ENCODE measurements around the gene TNRC6C.
"Not testable (repeated sequence)": the region's sequence is repeated elsewhere in the genome, so short reads cannot be mapped to it uniquely, and the experiment has no call there.

Gene TNRC6C

GRCh38 chr17:78057113-78057740 lies 98.7 kb downstream of the TNRC6C start:
- TF ChIP-seq, protein P1, sequence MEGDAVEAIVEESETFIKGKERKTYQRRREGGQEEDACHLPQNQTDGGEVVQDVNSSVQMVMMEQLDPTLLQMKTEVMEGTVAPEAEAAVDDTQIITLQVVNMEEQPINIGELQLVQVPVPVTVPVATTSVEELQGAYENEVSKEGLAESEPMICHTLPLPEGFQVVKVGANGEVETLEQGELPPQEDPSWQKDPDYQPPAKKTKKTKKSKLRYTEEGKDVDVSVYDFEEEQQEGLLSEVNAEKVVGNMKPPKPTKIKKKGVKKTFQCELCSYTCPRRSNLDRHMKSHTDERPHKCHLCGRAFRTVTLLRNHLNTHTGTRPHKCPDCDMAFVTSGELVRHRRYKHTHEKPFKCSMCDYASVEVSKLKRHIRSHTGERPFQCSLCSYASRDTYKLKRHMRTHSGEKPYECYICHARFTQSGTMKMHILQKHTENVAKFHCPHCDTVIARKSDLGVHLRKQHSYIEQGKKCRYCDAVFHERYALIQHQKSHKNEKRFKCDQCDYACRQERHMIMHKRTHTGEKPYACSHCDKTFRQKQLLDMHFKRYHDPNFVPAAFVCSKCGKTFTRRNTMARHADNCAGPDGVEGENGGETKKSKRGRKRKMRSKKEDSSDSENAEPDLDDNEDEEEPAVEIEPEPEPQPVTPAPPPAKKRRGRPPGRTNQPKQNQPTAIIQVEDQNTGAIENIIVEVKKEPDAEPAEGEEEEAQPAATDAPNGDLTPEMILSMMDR (IDR thresholded peaks at IDR 0.05; ENCODE audit: low read depth, low read length) = no peak
- TF ChIP-seq, protein P2, sequence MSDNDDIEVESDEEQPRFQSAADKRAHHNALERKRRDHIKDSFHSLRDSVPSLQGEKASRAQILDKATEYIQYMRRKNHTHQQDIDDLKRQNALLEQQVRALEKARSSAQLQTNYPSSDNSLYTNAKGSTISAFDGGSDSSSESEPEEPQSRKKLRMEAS (IDR thresholded peaks at IDR 0.05; ENCODE audit: low read depth, low read length) = no peak
- TF ChIP-seq POLR2A (IDR thresholded peaks at IDR 0.05; ENCODE audit: extremely low read depth, insufficient read length) = no peak
- no peak for TF ChIP-seq MYC (IDR thresholded peaks at IDR 0.05; ENCODE audit: low read depth, low read length)
- H3K4me3 ChIP-seq (ENCODE audit: low read depth, low read length) = no peak overlapping the region
- DNase-seq (ENCODE audit: low read depth) = no peak

DNA sequence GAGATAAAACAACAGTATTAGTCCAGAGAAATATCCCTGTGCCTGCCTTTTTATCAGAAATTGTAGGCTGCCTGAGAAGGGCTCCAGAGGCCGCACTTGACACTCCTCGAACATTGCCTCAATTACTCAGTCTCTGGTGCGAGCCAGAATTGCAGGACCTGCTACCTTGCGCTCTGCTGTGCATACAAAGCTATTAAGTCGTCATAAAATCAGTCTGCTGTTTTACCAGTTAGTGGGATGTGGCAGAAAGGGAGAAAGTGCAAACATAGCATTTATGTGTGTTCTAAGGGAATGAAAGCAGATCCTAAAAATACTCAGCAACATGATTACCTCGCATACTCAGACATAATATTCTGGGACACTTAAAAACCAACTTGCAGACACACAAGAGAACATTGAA lies 99.5 kb downstream of the TNRC6C start:
- H3K4me3 ChIP-seq (ENCODE audit: low read depth, low read length) = no peak overlapping the region
- TF ChIP-seq, protein P2 (IDR thresholded peaks at IDR 0.05; ENCODE audit: low read depth, low read length) = no peak
- no peak for TF ChIP-seq MYC (IDR thresholded peaks at IDR 0.05; ENCODE audit: low read depth, low read length)
- TF ChIP-seq, protein P1 (IDR thresholded peaks at IDR 0.05; ENCODE audit: low read depth, low read length) = no peak
- TF ChIP-seq POLR2A (IDR thresholded peaks at IDR 0.05; ENCODE audit: extremely low read depth, insufficient read length) = no peak
- DNase-seq (ENCODE audit: low read depth) = no peak

GRCh38 chr17:78058581-78058980 lies 100.1 kb downstream of the TNRC6C start:
- DNase-seq (ENCODE audit: low read depth) = no peak
- TF ChIP-seq, protein P1 (IDR thresholded peaks at IDR 0.05; ENCODE audit: low read depth, low read length) = no peak
- no peak for TF ChIP-seq POLR2A (IDR thresholded peaks at IDR 0.05; ENCODE audit: extremely low read depth, insufficient read length)
- no peak overlapping the region for H3K4me3 ChIP-seq (ENCODE audit: low read depth, low read length)

DNA sequence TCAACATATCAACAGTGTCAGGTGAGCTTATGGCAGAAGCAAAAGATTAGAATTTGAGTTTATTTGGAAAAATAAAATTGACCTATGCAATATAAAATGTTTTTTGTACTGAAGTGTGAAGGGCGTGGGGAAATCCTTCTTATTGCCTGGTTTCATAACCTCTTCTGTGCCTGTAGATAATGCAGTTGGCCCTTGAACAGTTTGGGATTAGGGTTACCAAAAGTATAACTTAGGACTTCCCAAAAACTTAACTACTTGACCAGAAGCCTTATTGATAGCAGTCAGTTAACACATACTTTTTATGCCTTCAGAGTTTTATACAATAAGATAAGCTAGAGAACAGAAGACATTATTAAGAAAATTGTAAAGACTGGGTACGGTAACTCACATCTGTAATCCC lies 104.1 kb downstream of the TNRC6C start:
- DNase-seq (ENCODE audit: low read depth) = no peak
- TF ChIP-seq POLR2A (IDR thresholded peaks at IDR 0.05; ENCODE audit: extremely low read depth, insufficient read length) = no peak
- TF ChIP-seq, protein P1 (IDR thresholded peaks at IDR 0.05; ENCODE audit: low read depth, low read length) = no peak

GRCh38 chr17:78063489-78063888 lies 105.0 kb downstream of the TNRC6C start:
- H3K4me3 ChIP-seq (ENCODE audit: low read depth, low read length) = no peak overlapping the region
- TF ChIP-seq POLR2A (IDR thresholded peaks at IDR 0.05; ENCODE audit: extremely low read depth, insufficient read length) (no peak), MYC (IDR thresholded peaks at IDR 0.05; ENCODE audit: low read depth, low read length) (no peak)
- TF ChIP-seq, protein P2 (IDR thresholded peaks at IDR 0.05; ENCODE audit: low read depth, low read length) = no peak
- no peak for DNase-seq (ENCODE audit: low read depth)

More for the DNA sequence above, 104.1 kb downstream of the TNRC6C start:
- H3K4me3 ChIP-seq (ENCODE audit: low read depth, low read length) = no peak overlapping the region

DNA sequence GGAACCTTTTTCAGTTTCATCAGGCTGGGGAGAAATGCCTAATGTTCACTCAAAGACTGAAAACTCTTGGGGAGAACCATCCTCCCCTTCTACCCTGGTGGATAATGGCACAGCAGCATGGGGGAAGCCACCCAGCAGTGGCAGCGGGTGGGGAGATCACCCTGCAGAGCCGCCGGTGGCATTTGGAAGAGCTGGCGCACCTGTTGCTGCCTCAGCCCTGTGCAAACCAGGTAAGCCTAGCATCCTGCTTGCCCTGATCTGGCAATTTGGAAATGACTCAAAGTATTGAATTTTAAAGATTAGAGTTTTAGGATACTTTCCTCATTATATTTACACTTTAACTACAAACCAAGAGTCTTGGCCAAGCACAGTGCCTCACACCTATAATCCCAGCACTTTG lies 106.2 kb downstream of the TNRC6C start:
- no peak for DNase-seq (ENCODE audit: low read depth)
- no peak for TF ChIP-seq MYC (IDR thresholded peaks at IDR 0.05; ENCODE audit: low read depth, low read length)
- TF ChIP-seq, protein P1 (IDR thresholded peaks at IDR 0.05; ENCODE audit: low read depth, low read length) = no peak
- TF ChIP-seq, protein P2 (IDR thresholded peaks at IDR 0.05; ENCODE audit: low read depth, low read length) = no peak
- TF ChIP-seq POLR2A (IDR thresholded peaks at IDR 0.05; ENCODE audit: extremely low read depth, insufficient read length) = no peak
- no peak overlapping the region for H3K4me3 ChIP-seq (ENCODE audit: low read depth, low read length)

GRCh38 chr17:78066976-78067375 lies 108.5 kb downstream of the TNRC6C start:
- not testable (repeated sequence) for H3K4me3 ChIP-seq (ENCODE audit: low read depth, low read length)

More at GRCh38 chr17:78066976-78067375, 108.5 kb downstream of the TNRC6C start:
- not testable (repeated sequence) for DNase-seq (ENCODE audit: low read depth)

Data from NB4 (cell line).